Keratinocyte (primary cell): ENCODE results near the gene MTMR1. TPM values are rescaled to one million over a fixed set of nuclear protein-coding genes. Genes with fewer than 3 reads are reported as not detected.

Source experiments
- DNase-seq: peaks from one replicate; pipeline ENCODE4 v3.0.0-alpha.2; 2011; ENCODE audit warnings: low read depth, missing footprints, low spot score
- FAIRE-seq: peaks from 2 replicates; lab custom pipeline; 2011; peaks lifted over from hg19 to GRCh38; lab: Jason Lieb, UNC
- H2AFZ ChIP-seq: 2 replicates; pipeline ENCODE4 v1.6.0; 2012; ENCODE audit warnings: low read length, control low read depth, inconsistent platforms; ENCODE audit not compliant: control insufficient read depth
- H3K27ac ChIP-seq: 2 replicates; pipeline ENCODE4 v1.5.1; 2011; ENCODE audit warnings: low read length; ENCODE audit not compliant: control insufficient read depth, insufficient read depth
- H3K27me3 ChIP-seq: 3 replicates; pipeline ENCODE4 v1.6.0; 2011; ENCODE audit warnings: low read length; ENCODE audit not compliant: control insufficient read depth, insufficient read depth; ENCODE audit errors: extremely low read depth
- H3K36me3 ChIP-seq, 2 experiments: 2 replicates in 1 of 2; 3 replicates in 1 of 2; pipeline ENCODE4 v1.5.1; 2011; ENCODE audit warnings: low read length in 2 of 2, mild to moderate bottlenecking in 1 of 2; ENCODE audit not compliant: control insufficient read depth in 2 of 2, insufficient read depth in 2 of 2; ENCODE audit errors: extremely low read depth in 1 of 2
- H3K4me1 ChIP-seq: 3 replicates; pipeline ENCODE4 v1.5.1; 2011; ENCODE audit warnings: low read length; ENCODE audit not compliant: control insufficient read depth, insufficient read depth; ENCODE audit errors: extremely low read depth
- H3K4me2 ChIP-seq: 3 replicates; pipeline ENCODE4 v1.6.0; 2011; ENCODE audit warnings: low read depth, low read length; ENCODE audit not compliant: control insufficient read depth, insufficient read depth; ENCODE audit errors: extremely low read depth
- H3K4me3 ChIP-seq, 3 experiments: fragments of 200-600 bp in 1 of 3; sonication (generic) in 1 of 3; 2 replicates in 2 of 3; 3 replicates in 1 of 3; pipeline ENCODE4 v1.5.1; 2011 to 2016; ENCODE audit warnings: low read length in 3 of 3, mild to moderate bottlenecking in 3 of 3, control low read depth in 2 of 3, inconsistent platforms in 1 of 3, low read depth in 1 of 3, mixed read lengths in 1 of 3, mixed run types in 1 of 3, moderate library complexity in 1 of 3; ENCODE audit not compliant: control insufficient read depth in 2 of 3, insufficient read depth in 2 of 3; ENCODE audit errors: extremely low read depth in 1 of 3
- H3K79me2 ChIP-seq: 2 replicates; pipeline ENCODE4 v1.6.0; 2012; ENCODE audit warnings: low read length; ENCODE audit not compliant: control insufficient read depth, insufficient read depth
- H3K9ac ChIP-seq: 3 replicates; pipeline ENCODE4 v1.6.0; 2011; ENCODE audit warnings: low read length; ENCODE audit not compliant: control insufficient read depth, insufficient read depth; ENCODE audit errors: extremely low read depth
- H3K9me1 ChIP-seq: 3 replicates; pipeline ENCODE4 v1.6.0; 2011; ENCODE audit warnings: low read length; ENCODE audit not compliant: control insufficient read depth, insufficient read depth; ENCODE audit errors: extremely low read depth
- H3K9me3 ChIP-seq: 2 replicates; pipeline ENCODE4 v1.5.1; 2012; ENCODE audit warnings: low read depth, low read length; ENCODE audit not compliant: control insufficient read depth
- H4K20me1 ChIP-seq: 3 replicates; pipeline ENCODE4 v1.6.0; 2011; ENCODE audit warnings: low read length; ENCODE audit not compliant: control insufficient read depth, insufficient read depth; ENCODE audit errors: extremely low read depth
- EZH2 ChIP-seq: IDR thresholded peaks from one replicate; pipeline ENCODE4 v1.6.1; 2012; ENCODE audit warnings: inconsistent platforms, mild to moderate bottlenecking, low read length, moderate library complexity
- dilution Hi-C: fragments of 300-500 bp; cut with MboI; formaldehyde crosslinking; loops from one replicate; pipeline ENCODE4 v1.7.0; 2020; ENCODE audit warnings: low sequenced_read_pairs; ENCODE audit not compliant: extremely low pct_ligation_motif_present
- polyA plus RNA-seq, 5 experiments: library from polyadenylated mRNA; depleted of rRNA in 3 of 5; stranded (reverse) in 3 of 5; stranded (forward) in 1 of 5; unstranded in 1 of 5; fragments of >200 nt; gene quantifications; 1 replicate in 1 of 5; 2 replicates in 3 of 5; 3 replicates in 1 of 5; pipeline versions ENCODE4 v1.2.1 to v1.2.3, GENCODE V29; 2011 to 2012; ENCODE audit warnings: missing spikeins in 2 of 5, low read depth in 1 of 5, low replicate concordance in 1 of 5
- TF ChIP-seq, protein P1 (sequence below), 3 experiments: IDR thresholded peaks in 1 of 3; conservative IDR thresholded peaks in 1 of 3; optimal IDR thresholded peaks in 1 of 3; 2 replicates in 2 of 3; 3 replicates in 1 of 3; pipeline versions ENCODE3 to v1.5.1; 2011; ENCODE audit warnings: low read length in 3 of 3, mild to moderate bottlenecking in 3 of 3, moderate library complexity in 2 of 3, control low read depth in 1 of 3, inconsistent platforms in 1 of 3; ENCODE audit not compliant: insufficient read depth in 2 of 3; ENCODE audit errors: extremely low read depth in 1 of 3

Gene MTMR1
- polyA plus RNA-seq, 1 donor (not counting 4 experiments of a cell fraction or from before 2014, with no cell fraction given) = 45.6 TPM

DNA sequence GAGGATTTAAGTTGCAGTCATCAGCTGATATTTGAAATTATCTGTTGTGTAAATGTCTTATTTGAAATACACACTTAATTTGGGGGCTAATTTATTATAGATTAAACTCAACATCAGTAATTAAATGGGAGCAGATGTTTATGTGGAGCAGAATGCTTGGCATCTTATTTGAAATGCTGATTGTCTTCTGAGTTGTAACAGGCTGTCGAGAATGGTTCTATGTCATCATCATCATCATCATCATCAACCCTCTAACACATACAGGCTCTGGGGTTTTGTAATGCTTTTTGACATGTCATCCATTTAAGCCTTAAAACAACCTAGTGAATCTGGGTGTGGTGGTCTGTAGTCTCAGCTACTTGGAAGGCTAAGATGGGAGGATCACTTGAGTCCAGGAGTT lies 8.2 kb downstream of the MTMR1 start:
- Histone ChIP-seq H3K4me1 (peaks cover 7% of the 10 kb centered on the region), H4K20me1 (no peaks in the 10 kb centered on the region), H3K9ac (no peak overlapping the region), H3K9me1 (no peaks in the 10 kb centered on the region), H3K27ac (no peak overlapping the region), H2AFZ (no peak overlapping the region), H3K79me2 (peaks cover 32% of the 10 kb centered on the region), H3K4me3 (no peak overlapping the region), H3K4me2 (no peak overlapping the region), H3K9me3 (no peaks in the 10 kb centered on the region), H3K36me3 (peaks cover 0 to 1% of the 10 kb centered on the region in 2 experiments), H3K27me3 (no peaks in the 10 kb centered on the region)
- FAIRE-seq (no peak), DNase-seq (no peak)
- TF ChIP-seq, protein P1, sequence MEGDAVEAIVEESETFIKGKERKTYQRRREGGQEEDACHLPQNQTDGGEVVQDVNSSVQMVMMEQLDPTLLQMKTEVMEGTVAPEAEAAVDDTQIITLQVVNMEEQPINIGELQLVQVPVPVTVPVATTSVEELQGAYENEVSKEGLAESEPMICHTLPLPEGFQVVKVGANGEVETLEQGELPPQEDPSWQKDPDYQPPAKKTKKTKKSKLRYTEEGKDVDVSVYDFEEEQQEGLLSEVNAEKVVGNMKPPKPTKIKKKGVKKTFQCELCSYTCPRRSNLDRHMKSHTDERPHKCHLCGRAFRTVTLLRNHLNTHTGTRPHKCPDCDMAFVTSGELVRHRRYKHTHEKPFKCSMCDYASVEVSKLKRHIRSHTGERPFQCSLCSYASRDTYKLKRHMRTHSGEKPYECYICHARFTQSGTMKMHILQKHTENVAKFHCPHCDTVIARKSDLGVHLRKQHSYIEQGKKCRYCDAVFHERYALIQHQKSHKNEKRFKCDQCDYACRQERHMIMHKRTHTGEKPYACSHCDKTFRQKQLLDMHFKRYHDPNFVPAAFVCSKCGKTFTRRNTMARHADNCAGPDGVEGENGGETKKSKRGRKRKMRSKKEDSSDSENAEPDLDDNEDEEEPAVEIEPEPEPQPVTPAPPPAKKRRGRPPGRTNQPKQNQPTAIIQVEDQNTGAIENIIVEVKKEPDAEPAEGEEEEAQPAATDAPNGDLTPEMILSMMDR (optimal IDR thresholded peaks at IDR 0.05 in 1 of 3, IDR thresholded peaks at IDR 0.05 in 1 of 3, conservative IDR thresholded peaks at IDR 0.05 in 1 of 3; ENCODE audit: extremely low read depth in 1 of 3, insufficient read depth in 2 of 3, low read length in 3 of 3) = no peak
- TF ChIP-seq EZH2 = no peak
- dilution Hi-C loops = no loop called here

DNA sequence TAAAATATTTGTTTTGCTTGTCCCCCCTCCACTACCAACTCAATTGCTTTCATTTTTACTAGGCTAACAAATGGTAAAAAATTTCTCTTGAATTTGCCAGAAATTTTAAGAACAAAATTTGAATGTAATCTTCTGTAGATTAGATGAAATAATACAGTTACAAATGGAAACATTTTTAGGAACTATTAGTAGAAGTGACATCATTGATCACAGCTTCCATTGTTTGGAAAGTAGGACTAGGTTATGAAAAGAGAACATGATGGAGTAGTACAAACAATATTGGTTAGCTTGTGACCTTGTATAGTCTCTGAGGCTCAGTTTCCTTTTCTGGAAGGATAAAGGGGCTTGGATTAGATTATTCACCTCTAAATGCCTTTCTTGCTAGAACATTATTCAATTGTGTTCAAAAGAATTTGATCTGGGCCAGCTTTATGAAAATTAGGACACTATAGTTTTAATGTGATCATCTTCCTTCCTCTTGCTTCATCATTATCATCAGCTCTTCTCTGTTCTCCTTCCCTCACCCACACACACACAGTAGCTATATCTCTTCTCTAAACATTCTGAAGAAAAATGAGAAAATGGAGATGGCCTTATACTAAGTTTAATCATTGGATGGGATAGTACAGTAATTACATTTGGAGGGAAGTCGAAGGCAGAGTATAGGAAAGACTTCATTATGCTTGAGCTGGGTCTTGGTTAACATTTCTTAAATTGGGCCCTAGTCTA lies 9.9 kb downstream of the MTMR1 start:
- DNase-seq (no peak), FAIRE-seq (no peak)
- H3K79me2 ChIP-seq = peaks cover 18% of the 10 kb centered on the region
- H2AFZ ChIP-seq = no peak overlapping the region
- no peaks in the 10 kb centered on the region for H3K36me3 ChIP-seq
- no peak overlapping the region for H3K4me3 ChIP-seq
- H3K9me3 ChIP-seq = no peaks in the 10 kb centered on the region
- H3K4me1 ChIP-seq = no peaks in the 10 kb centered on the region
- H3K9me1 ChIP-seq = no peaks in the 10 kb centered on the region
- dilution Hi-C loops = no loop called here
- no peak overlapping the region for H3K9ac ChIP-seq
- no peaks in the 10 kb centered on the region for H3K27me3 ChIP-seq
- no peak overlapping the region for H3K27ac ChIP-seq
- no peak for TF ChIP-seq EZH2
- TF ChIP-seq, protein P1 (optimal IDR thresholded peaks at IDR 0.05 in 1 of 3, IDR thresholded peaks at IDR 0.05 in 1 of 3, conservative IDR thresholded peaks at IDR 0.05 in 1 of 3; ENCODE audit: extremely low read depth in 1 of 3, insufficient read depth in 2 of 3, low read length in 3 of 3) = no peak
- H4K20me1 ChIP-seq = no peaks in the 10 kb centered on the region
- H3K4me2 ChIP-seq = no peak overlapping the region
